ENCODE results near the gene MTFR1L. TPM values are rescaled to one million over a fixed set of nuclear protein-coding genes. Genes with fewer than 3 reads are reported as not detected.

Gene MTFR1L
- total RNA-seq, 1 donor from 2014 or later: 44.6 TPM

GRCh38 chr1:25808481-25809244 lies 11.1 kb upstream of the MTFR1L start:
- no peak overlapping the region for H2AFZ ChIP-seq (ENCODE audit: low read depth, low read length)
- no peak for FAIRE-seq
- peaks cover 5% of the 10 kb centered on the region for H3K36me3 ChIP-seq (ENCODE audit: insufficient read depth, low read length)
- no peak for TF ChIP-seq EZH2 (IDR thresholded peaks at IDR 0.05; ENCODE audit: insufficient read depth, low read length)
- TF ChIP-seq CTCF (IDR thresholded peaks at IDR 0.05; ENCODE audit: insufficient read depth, low read depth, low read length): no peak
- Mint-ChIP-seq H3K27me3 (ENCODE audit: low read depth, unreplicated experiment) (no peaks in the 10 kb centered on the region), H3K4me1 (ENCODE audit: low read depth, unreplicated experiment) (peaks cover 6% of the 10 kb centered on the region), H3K9me3 (ENCODE audit: unreplicated experiment) (peaks cover 2% of the 10 kb centered on the region), H3K36me3 (ENCODE audit: low read depth, unreplicated experiment) (peaks cover 15% of the 10 kb centered on the region), H3K4me3 (ENCODE audit: unreplicated experiment) (no peak overlapping the region), H3K27ac (ENCODE audit: unreplicated experiment) (no peak overlapping the region)
- peaks cover 35% of the 10 kb centered on the region for H4K20me1 ChIP-seq (ENCODE audit: insufficient read depth, low read length)
- no peak overlapping the region for H3K4me3 ChIP-seq (ENCODE audit: insufficient read depth, low read depth, low read length)
- no peaks in the 10 kb centered on the region for H3K27me3 ChIP-seq (ENCODE audit: insufficient read depth, low read length)
- H3K9me3 ChIP-seq (ENCODE audit: insufficient read depth, low read depth, low read length): no peaks in the 10 kb centered on the region
- no peak overlapping the region for H3K9ac ChIP-seq (ENCODE audit: low read length)
- DNase-seq (ENCODE audit: low read depth): no peak
- no peak overlapping the region for H3K27ac ChIP-seq (ENCODE audit: low read depth, low read length)
- H3K79me2 ChIP-seq (ENCODE audit: insufficient read depth, low read length): no peaks in the 10 kb centered on the region
- H3K4me1 ChIP-seq (ENCODE audit: insufficient read depth, low read length): peaks cover 24% of the 10 kb centered on the region
- H3K4me2 ChIP-seq (ENCODE audit: low read length): no peak overlapping the region

- FAIRE-seq: no peak
- Mint-ChIP-seq H3K4me3 (ENCODE audit: unreplicated experiment) (no peak overlapping the region), H3K27me3 (ENCODE audit: low read depth, unreplicated experiment) (no peaks in the 10 kb centered on the region), H3K27ac (ENCODE audit: unreplicated experiment) (no peak overlapping the region), H3K4me1 (ENCODE audit: low read depth, unreplicated experiment) (peaks cover 3% of the 10 kb centered on the region), H3K9me3 (ENCODE audit: unreplicated experiment) (peaks cover 2% of the 10 kb centered on the region), H3K36me3 (ENCODE audit: low read depth, unreplicated experiment) (peaks cover 13% of the 10 kb centered on the region)
- H3K4me1 ChIP-seq (ENCODE audit: insufficient read depth, low read length): peaks cover 20% of the 10 kb centered on the region
- no peaks in the 10 kb centered on the region for H3K9me3 ChIP-seq (ENCODE audit: insufficient read depth, low read depth, low read length)
- H3K4me3 ChIP-seq (ENCODE audit: insufficient read depth, low read depth, low read length): no peak overlapping the region
- no peak overlapping the region for H3K27ac ChIP-seq (ENCODE audit: low read depth, low read length)
- no peak overlapping the region for H3K4me2 ChIP-seq (ENCODE audit: low read length)
- no peak for TF ChIP-seq CTCF (IDR thresholded peaks at IDR 0.05; ENCODE audit: insufficient read depth, low read depth, low read length)
- TF ChIP-seq EZH2 (IDR thresholded peaks at IDR 0.05; ENCODE audit: insufficient read depth, low read length): no peak
- peaks cover 35% of the 10 kb centered on the region for H4K20me1 ChIP-seq (ENCODE audit: insufficient read depth, low read length)
- H3K27me3 ChIP-seq (ENCODE audit: insufficient read depth, low read length): no peaks in the 10 kb centered on the region
- H2AFZ ChIP-seq (ENCODE audit: low read depth, low read length): no peak overlapping the region
- no peak for DNase-seq (ENCODE audit: low read depth)
- peaks cover 5% of the 10 kb centered on the region for H3K36me3 ChIP-seq (ENCODE audit: insufficient read depth, low read length)
- no peaks in the 10 kb centered on the region for H3K79me2 ChIP-seq (ENCODE audit: insufficient read depth, low read length)
- no peak overlapping the region for H3K9ac ChIP-seq (ENCODE audit: low read length)
Observed at GRCh38 chr1:25809283-25809926, 10.3 kb upstream of the MTFR1L start.

GRCh38 chr1:25809929-25810328 lies 9.8 kb upstream of the MTFR1L start:
- Histone ChIP-seq H4K20me1 (ENCODE audit: insufficient read depth, low read length) (peaks cover 34% of the 10 kb centered on the region), H3K9me3 (ENCODE audit: insufficient read depth, low read depth, low read length) (no peaks in the 10 kb centered on the region), H2AFZ (ENCODE audit: low read depth, low read length) (no peak overlapping the region), H3K27ac (ENCODE audit: low read depth, low read length) (no peak overlapping the region), H3K9ac (ENCODE audit: low read length) (no peak overlapping the region), H3K79me2 (ENCODE audit: insufficient read depth, low read length) (no peaks in the 10 kb centered on the region), H3K36me3 (ENCODE audit: insufficient read depth, low read length) (peaks cover 5% of the 10 kb centered on the region), H3K4me1 (ENCODE audit: insufficient read depth, low read length) (peaks cover 16% of the 10 kb centered on the region), H3K4me2 (ENCODE audit: low read length) (no peak overlapping the region), H3K4me3 (ENCODE audit: insufficient read depth, low read depth, low read length) (no peak overlapping the region), H3K27me3 (ENCODE audit: insufficient read depth, low read length) (no peaks in the 10 kb centered on the region)
- FAIRE-seq (no peak), DNase-seq (ENCODE audit: low read depth) (no peak)
- peaks cover 2% of the 10 kb centered on the region for H3K9me3 Mint-ChIP-seq (ENCODE audit: unreplicated experiment)
- no peak for TF ChIP-seq EZH2 (IDR thresholded peaks at IDR 0.05; ENCODE audit: insufficient read depth, low read length)
- no peak for TF ChIP-seq CTCF (IDR thresholded peaks at IDR 0.05; ENCODE audit: insufficient read depth, low read depth, low read length)
- H3K27ac Mint-ChIP-seq (ENCODE audit: unreplicated experiment): no peak overlapping the region
- no peak overlapping the region for H3K4me3 Mint-ChIP-seq (ENCODE audit: unreplicated experiment)
- peaks cover 15% of the 10 kb centered on the region for H3K36me3 Mint-ChIP-seq (ENCODE audit: low read depth, unreplicated experiment)
- no peaks in the 10 kb centered on the region for H3K4me1 Mint-ChIP-seq (ENCODE audit: low read depth, unreplicated experiment)
- no peaks in the 10 kb centered on the region for H3K27me3 Mint-ChIP-seq (ENCODE audit: low read depth, unreplicated experiment)
